Ishikawa (cell line): ENCODE measurements around the gene NPAS2.

ENCODE experiments used
- CEBPB ChIP-seq: IDR thresholded peaks from 2 replicates; pipeline ENCODE4 v1.6.1; 2012
- CREB1 ChIP-seq: IDR thresholded peaks from 2 replicates; pipeline ENCODE4 v1.6.1; 2012; ENCODE audit warnings: low read depth
- EGR1 ChIP-seq: IDR thresholded peaks from 2 replicates; pipeline ENCODE4 v1.6.1; 2012
- EP300 ChIP-seq: IDR thresholded peaks from 2 replicates; pipeline ENCODE4 v1.6.1; 2012; ENCODE audit warnings: borderline replicate concordance
- FOXM1 ChIP-seq: IDR thresholded peaks from 2 replicates; pipeline ENCODE4 v1.6.1; 2012; ENCODE audit warnings: low read depth, borderline replicate concordance
- MAX ChIP-seq: IDR thresholded peaks from 2 replicates; pipeline ENCODE4 v1.6.1; 2012
- NFIC ChIP-seq: IDR thresholded peaks from 2 replicates; pipeline ENCODE4 v1.6.1; 2012
- RAD21 ChIP-seq: IDR thresholded peaks from 2 replicates; pipeline ENCODE4 v1.6.1; 2012; ENCODE audit warnings: low read depth
- REST ChIP-seq: IDR thresholded peaks from 2 replicates; pipeline ENCODE4 v1.6.1; 2012; ENCODE audit warnings: low read depth, mild to moderate bottlenecking
- TAF1 ChIP-seq: IDR thresholded peaks from 2 replicates; pipeline ENCODE4 v1.6.1; 2012; ENCODE audit warnings: low read depth, mild to moderate bottlenecking
- TCF12 ChIP-seq: IDR thresholded peaks from 2 replicates; pipeline ENCODE4 v1.6.1; 2012; ENCODE audit warnings: low read depth
- TEAD4 ChIP-seq: IDR thresholded peaks from 2 replicates; pipeline ENCODE4 v1.6.1; 2012
- USF1 ChIP-seq: IDR thresholded peaks from 2 replicates; pipeline ENCODE4 v1.6.1; 2012
- YY1 ChIP-seq: IDR thresholded peaks from 2 replicates; pipeline ENCODE4 v1.6.1; 2012; ENCODE audit warnings: low read depth
- ZBTB7A ChIP-seq: IDR thresholded peaks from 2 replicates; pipeline ENCODE4 v1.6.1; 2012; ENCODE audit warnings: low read depth

The NPAS2 gene

GRCh38 chr2:100978582-100979191, 158.7 kb downstream of the NPAS2 start:
- no peak for TF ChIP-seq CREB1
- TF ChIP-seq RAD21: no peak
- TF ChIP-seq ZBTB7A: no peak
- no peak for TF ChIP-seq CEBPB
- no peak for TF ChIP-seq EP300
- no peak for TF ChIP-seq EGR1
- no peak for TF ChIP-seq TEAD4
- TF ChIP-seq TCF12: no peak
- TF ChIP-seq TAF1: no peak
- no peak for TF ChIP-seq MAX
- no peak for TF ChIP-seq NFIC
- TF ChIP-seq FOXM1: no peak
- TF ChIP-seq USF1: no peak

- TF ChIP-seq RAD21 (no peak), TCF12 (no peak), CEBPB (no peak), EGR1 (no peak), EP300 (no peak), CREB1 (no peak), TAF1 (no peak), REST (no peak), NFIC (no peak), MAX (no peak), YY1 (no peak), TEAD4 (no peak)
Measured at GRCh38 chr2:100980046-100980445, 160.1 kb downstream of the NPAS2 start.

- TF ChIP-seq TCF12 (no peak), TEAD4 (no peak), FOXM1 (no peak), NFIC (no peak), EP300 (no peak), CEBPB (no peak), CREB1 (no peak), TAF1 (no peak), RAD21 (no peak), ZBTB7A (no peak)
Measured at GRCh38 chr2:100981011-100981410, 161.1 kb downstream of the NPAS2 start.

- no peak for TF ChIP-seq RAD21
- TF ChIP-seq YY1: no peak
- TF ChIP-seq CEBPB: no peak
Measured at GRCh38 chr2:100982431-100982861, 162.5 kb downstream of the NPAS2 start.

GRCh38 chr2:100983201-100983600, 163.3 kb downstream of the NPAS2 start:
- no peak for TF ChIP-seq USF1
- no peak for TF ChIP-seq EGR1
- no peak for TF ChIP-seq YY1
- TF ChIP-seq NFIC: no peak
- no peak for TF ChIP-seq MAX
- TF ChIP-seq EP300: no peak
- TF ChIP-seq CEBPB: no peak
- TF ChIP-seq FOXM1: no peak
- no peak for TF ChIP-seq TEAD4
- TF ChIP-seq TCF12: no peak
- no peak for TF ChIP-seq ZBTB7A
- TF ChIP-seq TAF1: no peak
- no peak for TF ChIP-seq CREB1
- TF ChIP-seq RAD21: no peak
- TF ChIP-seq REST: no peak

- TF ChIP-seq CREB1 (no peak), USF1 (no peak), YY1 (no peak), FOXM1 (no peak), TCF12 (no peak), EGR1 (no peak), TAF1 (no peak), CEBPB (no peak), REST (no peak), TEAD4 (no peak), MAX (no peak), RAD21 (no peak), EP300 (no peak), NFIC (no peak), ZBTB7A (no peak)
Measured at GRCh38 chr2:100983684-100984310, 163.9 kb downstream of the NPAS2 start.
